Fibroblast of villous mesenchyme (primary cell): ENCODE results near the gene NUDT4B. TPM values are rescaled to one million over a fixed set of nuclear protein-coding genes. Genes with fewer than 3 reads are reported as not detected.
"Not testable (repeated sequence)": the region's sequence is repeated elsewhere in the genome, so short reads cannot be mapped to it uniquely, and the experiment has no call there.

ENCODE experiments used
- DNase-seq: peaks from one replicate; pipeline ENCODE4 v3.0.0-alpha.2; 2010; ENCODE audit warnings: low read depth
- H3K4me3 ChIP-seq: 2 replicates; pipeline ENCODE4 v1.5.1; 2011; ENCODE audit warnings: low read depth, mild to moderate bottlenecking, low read length
- total RNA-seq: library from RNA; depleted of rRNA; stranded (reverse); fragments of >200 nt; gene quantifications from 2 replicates; pipeline ENCODE4 v1.2.3, GENCODE V29; 2012

NUDT4B gene
- 25.4 and 30.2 TPM in 2 replicates for total RNA-seq

DNA sequence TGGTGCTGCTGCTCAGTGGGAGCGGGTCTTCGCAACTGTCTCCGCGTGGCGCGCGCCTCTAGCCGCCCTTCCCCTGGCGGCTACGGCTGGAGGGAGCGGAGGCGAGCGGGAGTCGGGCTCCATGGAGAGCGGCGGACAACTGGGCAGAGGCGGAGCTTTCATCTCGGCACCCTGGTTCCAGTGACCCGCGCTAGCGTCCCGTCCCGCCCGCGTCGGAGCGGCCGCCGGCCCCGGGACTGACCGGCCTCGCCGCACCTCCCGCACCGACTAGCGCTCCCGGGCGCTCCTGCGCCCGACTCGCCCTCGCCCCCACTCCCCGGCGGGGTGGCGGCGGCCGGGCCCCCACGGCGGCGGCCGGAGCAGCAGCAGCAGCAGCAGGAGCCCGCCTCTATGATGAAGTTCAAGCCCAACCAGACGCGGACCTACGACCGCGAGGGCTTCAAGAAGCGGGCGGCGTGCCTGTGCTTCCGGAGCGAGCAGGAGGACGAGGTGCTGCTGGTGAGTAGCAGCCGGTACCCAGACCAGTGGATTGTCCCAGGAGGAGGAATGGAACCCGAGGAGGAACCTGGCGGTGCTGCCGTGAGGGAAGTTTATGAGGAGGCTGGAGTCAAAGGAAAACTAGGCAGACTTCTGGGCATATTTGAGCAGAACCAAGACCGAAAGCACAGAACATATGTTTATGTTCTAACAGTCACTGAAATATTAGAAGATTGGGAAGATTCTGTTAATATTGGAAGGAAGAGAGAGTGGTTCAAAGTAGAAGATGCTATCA lies at the start of gene NUDT4B:
Gene NUDT4B, plus strand, starts transcription at position 212 of the 772 bp plus-strand sequence. Its CDS starts 179 bp downstream, at position 391.
- not testable (repeated sequence) for DNase-seq, H3K4me3 ChIP-seq

DNA sequence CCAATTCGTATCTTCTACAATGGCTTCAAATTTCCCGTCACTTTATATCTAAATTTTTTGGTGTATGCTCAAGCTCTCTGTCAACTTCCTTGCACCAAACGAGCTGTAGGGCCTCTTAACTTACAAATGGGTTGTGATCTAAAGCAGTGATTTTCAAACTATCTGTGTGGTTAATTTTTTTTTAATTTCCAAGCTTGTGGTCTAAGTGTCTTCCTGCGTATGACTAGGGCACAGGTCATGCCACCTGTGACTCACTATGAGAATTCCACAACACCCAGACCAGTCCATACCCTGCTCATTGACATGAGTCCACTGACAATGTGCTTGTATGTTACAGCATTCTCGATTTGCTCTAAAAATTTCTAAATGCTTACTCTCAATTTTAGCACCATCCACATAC lies 49.2 kb upstream of the NUDT4B start:
- not testable (repeated sequence) for DNase-seq

DNA sequence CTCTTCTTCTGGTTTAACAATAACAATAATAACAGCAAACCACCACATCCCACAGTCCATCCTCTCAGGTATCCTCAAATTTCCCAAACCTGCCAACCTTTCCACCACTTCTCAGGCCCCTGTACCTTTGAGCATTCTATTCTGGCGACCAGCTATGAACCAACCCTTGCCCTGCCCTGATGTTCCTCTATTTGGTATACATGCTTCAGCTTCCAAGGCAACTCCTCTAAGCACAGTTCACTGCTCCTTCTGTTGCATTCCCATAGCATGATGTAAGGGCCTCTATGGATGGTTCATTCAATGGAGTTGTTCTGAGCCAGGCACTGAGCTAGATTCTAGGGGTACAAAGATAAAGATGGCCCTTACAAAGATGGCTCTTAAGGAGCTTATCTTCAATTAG lies 46.3 kb upstream of the NUDT4B start:
- H3K4me3 ChIP-seq, DNase-seq: not testable (repeated sequence)

More for the DNA sequence above, 49.2 kb upstream of the NUDT4B start:
- not testable (repeated sequence) for H3K4me3 ChIP-seq

DNA sequence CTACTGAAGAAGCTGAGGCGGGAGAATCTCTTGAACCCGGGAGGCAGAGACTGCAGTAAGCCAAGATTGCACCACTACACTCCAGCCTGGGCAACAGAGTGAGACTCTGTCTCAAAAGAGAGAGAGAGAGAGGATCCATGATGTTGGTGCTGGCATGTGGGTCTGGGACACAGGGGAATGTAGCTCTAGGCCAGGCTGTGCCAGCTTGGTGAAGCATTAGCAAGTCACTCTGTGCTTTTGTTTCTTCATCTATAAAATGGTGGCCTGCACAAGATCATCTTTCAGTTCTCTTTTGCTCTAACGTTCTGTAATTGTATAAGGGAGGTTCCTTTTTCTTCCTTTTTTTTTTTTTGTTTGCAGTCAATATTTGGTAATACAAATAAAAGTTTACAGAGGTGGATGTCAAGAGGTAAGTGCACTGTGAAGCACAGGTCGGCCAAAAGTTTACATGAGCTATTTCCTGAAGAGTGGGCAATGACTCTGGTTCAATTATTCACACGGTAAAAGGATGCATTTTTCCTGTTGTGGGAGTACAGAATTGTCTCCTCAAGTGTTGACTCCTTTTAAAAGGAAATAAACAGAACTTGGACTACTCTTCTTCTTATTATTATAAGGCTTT lies 44.5 kb upstream of the NUDT4B start:
- not testable (repeated sequence) for H3K4me3 ChIP-seq, DNase-seq

DNA sequence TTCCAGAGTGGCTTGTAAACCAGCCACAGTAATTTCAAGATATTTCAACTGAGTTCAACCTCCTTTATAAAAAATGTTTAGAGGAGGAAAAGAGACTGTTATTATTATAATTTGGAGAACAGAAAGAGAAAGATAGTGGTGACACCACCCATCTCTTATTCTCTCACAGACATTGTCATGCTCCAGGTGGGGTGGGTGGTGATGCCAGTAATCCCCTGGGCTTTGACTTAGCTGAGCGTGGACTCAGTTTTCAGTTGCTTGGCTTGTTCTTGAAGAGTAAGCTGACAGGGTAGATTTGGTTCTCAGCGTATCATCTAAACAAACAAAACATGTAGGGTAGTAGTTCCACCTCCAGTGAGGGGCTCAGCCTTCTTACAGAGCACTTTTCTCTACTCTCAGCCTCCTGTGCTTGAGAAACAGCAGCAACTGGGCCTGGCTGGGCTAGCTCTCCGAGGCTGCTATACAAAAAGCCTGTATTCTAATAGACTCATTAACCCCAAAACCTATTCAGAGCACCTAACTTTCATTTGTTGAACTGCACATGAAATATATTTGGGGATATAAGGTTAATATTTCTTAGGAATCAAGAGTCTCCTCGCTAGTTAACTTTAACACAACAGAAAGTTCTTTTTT lies 43.1 kb upstream of the NUDT4B start:
- not testable (repeated sequence) for H3K4me3 ChIP-seq, DNase-seq

DNA sequence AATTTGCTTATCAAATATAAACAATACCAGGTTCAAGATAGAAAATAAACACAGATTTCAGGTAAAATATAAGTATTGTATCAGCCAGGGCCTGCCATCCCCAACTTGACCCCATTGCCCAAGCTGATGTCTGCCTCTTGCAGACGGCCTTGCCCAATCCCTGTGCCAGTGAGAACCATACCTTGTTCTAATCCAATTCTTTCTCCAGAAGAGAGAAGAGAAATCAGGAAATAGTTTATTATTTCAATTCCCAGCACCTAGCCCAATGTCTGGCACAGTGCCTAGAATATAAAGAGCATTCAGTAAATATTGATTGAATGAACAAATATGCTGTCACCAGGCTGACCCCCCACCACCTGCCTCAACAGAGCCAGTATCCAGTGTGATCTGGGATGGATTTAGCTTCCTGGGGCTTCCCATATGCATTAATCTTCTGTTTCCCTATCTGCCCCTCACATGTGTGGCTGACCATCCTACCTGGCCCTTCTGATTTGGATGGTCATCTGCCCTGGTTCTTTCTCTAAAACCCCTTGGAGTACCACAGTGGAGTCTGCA lies 39.7 kb upstream of the NUDT4B start:
- not testable (repeated sequence) for H3K4me3 ChIP-seq, DNase-seq

DNA sequence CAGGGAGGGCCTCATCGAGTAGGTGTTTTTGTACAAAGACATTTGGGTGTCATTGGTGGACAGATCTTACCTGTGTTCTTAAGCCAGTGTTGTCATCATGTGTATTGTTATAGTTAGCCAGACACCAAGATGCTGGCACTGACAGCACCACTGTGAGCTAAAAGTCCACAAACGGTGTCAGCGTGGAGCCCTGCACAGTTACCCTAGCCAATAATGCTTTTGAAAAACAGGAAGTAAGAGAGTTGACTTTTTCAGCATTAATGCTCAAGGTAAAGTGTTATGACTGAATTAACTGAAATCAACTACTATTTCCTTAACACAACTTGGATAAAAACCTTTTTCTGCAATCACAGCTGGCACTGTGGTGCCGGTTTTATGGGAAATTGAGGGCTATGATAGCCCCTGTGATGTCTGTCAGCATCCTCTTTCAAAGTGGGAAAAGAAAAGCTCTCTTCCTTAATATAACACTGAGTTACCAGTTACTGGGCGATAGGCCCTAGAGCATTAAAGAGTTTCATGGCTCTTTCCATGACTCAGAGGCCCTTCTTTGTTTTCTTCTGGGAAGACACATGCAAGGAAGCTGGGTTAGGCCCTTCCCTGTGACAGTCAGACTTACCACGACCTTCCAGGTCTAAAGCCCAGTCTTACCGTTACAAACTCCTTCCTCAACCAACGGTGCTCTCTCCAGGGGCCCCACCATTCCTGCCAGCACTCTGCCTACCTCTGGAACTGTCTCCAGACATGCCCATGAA lies 37.6 kb upstream of the NUDT4B start:
- DNase-seq, H3K4me3 ChIP-seq: not testable (repeated sequence)

DNA sequence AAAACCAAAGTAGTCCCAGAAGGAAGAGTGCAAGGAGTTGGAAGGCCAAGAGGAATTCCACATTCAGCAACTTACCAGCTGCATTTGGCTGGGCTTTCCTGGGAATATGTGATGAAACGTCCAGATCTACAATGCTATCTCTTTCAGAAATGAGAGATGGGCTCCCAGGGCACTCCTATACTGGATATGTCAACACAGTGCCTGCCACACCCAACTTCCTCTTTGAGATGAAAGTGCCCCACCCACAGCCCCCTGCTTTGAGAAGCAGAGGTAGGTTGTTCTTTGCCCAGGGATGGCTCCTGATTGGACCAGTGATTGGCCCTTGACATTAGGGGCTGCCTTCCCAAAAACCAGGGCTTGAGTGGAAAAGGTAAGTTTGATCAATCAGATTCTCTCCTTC lies 36.2 kb upstream of the NUDT4B start:
- DNase-seq, H3K4me3 ChIP-seq: not testable (repeated sequence)

DNA sequence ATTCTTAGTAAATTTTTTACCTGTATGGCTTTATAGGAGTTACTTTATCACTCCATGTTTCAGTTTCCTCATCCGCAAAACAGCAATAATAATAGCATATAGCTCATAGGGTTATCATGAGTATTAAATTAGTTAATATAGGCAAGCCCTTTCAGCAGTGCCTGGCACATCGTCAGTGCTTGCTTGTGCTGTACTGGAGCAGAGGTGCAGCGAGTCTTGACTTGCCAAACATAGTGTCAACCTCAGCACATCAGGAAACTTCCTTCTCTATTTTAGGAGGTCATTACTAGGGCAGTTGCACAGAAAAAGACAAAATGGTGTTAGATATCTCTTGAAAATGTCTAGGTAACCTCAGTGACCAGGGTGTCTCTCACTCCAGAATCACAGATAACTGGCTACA lies 33.1 kb upstream of the NUDT4B start:
- not testable (repeated sequence) for DNase-seq, H3K4me3 ChIP-seq

DNA sequence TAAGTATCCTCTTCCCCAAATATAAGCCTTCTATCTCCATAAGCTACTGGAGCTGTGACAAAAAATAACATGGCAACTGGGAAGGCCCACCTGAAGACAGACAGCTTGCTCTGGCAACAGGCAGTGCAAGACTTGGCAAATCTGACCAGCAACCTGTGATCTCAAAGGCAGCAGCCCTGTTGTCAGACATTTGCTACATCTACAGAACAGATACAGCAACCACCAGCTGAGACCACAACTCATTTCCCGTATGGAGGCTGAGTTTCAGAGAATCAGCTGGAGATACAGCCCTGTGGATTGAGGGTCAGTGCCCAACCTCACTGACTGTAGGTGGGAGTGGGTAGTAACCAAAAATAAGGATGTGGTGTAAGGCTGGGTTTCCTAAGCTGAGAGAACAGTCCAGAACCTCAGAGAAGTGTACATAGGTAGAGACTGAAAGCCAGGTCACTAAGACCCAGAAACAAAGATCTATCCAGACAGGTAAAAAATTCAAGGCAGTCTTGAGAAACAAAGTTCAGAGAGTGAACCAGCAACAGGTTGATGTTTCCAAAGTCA lies 31.5 kb upstream of the NUDT4B start:
- not testable (repeated sequence) for DNase-seq, H3K4me3 ChIP-seq

DNA sequence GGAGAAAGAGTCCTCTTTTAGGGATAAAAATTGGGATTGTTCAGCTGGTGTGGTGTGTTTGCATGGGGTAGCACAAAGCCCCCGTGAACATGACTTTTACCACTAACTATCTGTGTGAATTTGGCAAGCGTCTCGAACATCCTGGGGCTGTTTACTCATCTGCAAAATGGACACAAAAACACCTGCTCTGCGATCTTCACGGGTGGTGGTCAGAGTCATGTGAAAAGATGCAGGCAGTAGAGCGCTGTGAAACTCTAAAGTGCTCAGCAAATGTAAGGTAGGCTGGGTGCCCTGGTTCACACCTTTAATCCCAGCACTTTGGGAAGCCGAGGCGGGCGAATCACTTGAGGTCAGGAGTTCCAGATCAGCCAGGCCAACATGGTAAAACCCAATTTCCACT lies 27.7 kb upstream of the NUDT4B start:
- not testable (repeated sequence) for DNase-seq, H3K4me3 ChIP-seq

DNA sequence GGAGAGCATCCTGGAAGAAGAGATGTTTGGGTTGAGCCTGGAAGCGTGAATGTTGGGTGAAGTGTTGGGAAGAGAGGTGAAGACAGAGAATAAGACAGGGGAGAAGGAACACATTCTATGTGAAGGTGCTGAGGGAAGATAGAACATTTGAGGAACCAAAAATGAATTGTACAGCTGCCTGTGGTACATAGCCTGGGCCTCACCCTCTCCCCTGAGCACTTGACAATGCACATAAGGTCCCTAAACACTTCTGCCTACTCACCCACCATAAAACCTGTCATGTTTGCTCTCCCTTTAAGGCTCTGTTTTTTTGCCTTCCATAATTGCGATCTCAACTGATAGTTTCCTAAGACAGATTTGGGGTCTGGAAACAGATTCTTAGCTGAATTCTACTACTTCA lies 25.8 kb upstream of the NUDT4B start:
- DNase-seq = not testable (repeated sequence)

DNA sequence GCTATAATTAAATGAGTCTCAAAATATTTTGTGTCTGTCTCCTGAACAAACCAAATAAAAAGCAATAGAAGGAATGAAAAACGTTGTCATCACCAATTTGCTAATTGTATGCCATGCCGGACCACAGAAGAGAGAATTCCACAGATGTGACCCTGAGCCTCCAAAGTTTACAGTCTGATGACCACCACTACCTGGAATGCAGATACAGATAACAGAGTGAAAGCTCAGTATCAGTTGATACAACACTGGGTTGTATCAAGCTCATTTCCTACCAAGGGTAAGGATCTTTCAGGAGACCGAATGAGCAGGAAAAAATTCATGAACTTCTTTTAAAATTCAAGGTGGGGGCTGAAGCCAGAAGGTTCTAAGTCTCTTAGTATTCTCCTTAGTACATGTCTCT lies 25.1 kb upstream of the NUDT4B start:
- H3K4me3 ChIP-seq, DNase-seq: not testable (repeated sequence)

More for the DNA sequence above, 25.8 kb upstream of the NUDT4B start:
- not testable (repeated sequence) for H3K4me3 ChIP-seq

DNA sequence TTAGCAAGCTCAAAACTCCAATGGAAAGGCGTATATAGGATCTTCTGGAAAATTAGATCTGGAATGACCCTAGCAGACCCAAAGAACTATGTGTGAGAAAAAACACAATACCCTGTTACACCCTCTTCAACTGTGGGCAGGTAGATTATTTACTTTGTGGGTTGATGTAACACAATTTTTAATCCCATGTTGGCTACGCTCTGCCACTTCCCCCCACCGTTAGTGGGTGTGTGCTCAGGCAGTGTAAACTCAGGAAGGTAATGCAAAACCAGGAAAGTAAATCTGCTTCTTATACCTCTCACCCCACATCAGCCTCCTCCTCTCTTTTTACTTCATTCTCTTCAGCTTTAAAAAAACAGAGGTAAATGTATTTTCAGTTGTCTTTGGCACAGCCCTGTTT lies 23.7 kb upstream of the NUDT4B start:
- not testable (repeated sequence) for H3K4me3 ChIP-seq, DNase-seq

DNA sequence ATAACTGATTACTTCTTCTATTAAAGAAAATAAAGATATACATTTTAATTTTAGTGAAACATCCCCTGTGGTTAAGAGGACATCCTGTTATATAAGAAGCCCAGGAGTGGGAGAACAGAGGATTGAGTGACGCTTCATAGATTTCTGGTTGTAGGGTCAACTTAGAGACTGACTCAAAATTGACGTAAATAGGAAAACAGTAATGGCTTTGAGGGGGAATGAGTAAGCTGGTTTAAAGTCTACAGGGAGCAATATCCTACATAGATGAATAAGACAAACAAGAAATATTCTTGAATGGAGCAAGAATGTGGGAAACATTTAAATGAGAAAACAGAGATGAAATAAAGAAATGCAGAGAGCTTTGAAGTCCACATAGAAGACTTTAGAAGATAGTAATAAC lies 20.7 kb upstream of the NUDT4B start:
- H3K4me3 ChIP-seq, DNase-seq: not testable (repeated sequence)

DNA sequence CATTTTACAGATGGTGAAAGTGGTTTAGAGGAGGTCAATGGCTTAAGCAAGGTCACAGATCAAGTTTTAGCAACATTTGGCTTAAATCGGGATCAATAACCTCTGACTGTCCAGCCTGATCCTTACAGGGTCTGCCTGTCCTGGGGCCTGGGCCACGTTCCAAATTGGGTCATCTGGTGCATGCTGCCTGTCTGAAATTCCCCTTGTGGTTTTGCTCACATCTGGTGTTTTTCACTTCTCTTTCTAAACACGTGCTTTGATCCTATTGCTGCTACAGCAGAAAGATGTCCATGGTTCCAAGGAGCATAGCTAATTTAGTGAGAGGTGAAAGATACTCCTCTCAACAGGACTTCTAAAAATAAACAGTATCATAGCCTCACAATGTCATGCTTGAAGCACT lies 19.4 kb upstream of the NUDT4B start:
- DNase-seq, H3K4me3 ChIP-seq: not testable (repeated sequence)

DNA sequence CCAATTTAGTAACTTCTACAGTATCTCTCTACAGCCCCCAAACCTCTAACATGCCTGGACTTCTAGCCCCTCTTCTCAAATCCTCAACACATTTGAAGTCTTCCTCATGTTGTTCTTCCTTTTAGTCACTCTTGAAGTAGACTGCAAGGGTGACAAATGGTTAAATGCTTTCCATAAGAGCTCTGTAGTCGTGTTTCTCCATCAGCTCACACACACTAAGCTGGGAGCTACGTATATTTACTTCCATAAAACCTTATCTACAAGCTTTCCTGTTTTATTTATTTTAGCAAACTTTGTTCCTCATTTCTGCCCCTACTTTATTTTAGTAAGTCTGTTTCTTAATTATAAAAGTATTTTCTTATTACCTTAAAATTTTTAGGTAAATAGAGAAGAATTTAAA lies 19.0 kb upstream of the NUDT4B start:
- H3K4me3 ChIP-seq, DNase-seq: not testable (repeated sequence)

DNA sequence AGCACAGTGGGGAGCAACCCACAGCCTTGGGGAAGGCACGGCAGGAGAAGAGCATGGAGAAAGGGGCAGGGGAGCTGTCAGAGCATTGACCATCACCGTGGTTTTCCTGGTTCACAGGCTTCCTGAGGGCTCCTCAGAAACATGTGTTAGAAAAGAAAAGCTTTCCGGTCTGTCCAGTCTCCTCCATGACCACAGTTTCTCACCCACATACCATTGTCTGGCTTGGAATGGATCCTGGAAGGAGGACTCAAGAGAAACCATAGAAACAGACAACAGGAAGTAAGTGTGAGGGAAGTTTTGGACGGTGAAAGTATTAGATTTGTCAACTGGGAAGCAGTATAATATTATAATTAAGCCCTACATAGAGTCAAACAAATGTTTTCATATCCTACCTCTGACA lies 16.3 kb upstream of the NUDT4B start:
- not testable (repeated sequence) for H3K4me3 ChIP-seq, DNase-seq
